Inferior parietal cortex (tissue), 1 donor: ENCODE results near the gene TRDMT1.
"Not testable (repeated sequence)": the region's sequence is repeated elsewhere in the genome, so short reads cannot be mapped to it uniquely, and the experiment has no call there.

Source experiments
- DNase-seq: peaks from one replicate; pipeline ENCODE4 v3.0.0-alpha.2; 2016; ENCODE audit errors: extremely low spot score

TRDMT1 gene

GRCh38 chr10:17134282-17134681 is 67.2 kb downstream of the TRDMT1 start:
- no peak for DNase-seq

GRCh38 chr10:17129741-17130140 is 71.7 kb downstream of the TRDMT1 start, which contains the start of gene CUBN:
CUBN (minus strand) TSS chr10:17129811; CDS start chr10:17129765, 46 bp downstream.
- DNase-seq = no peak

GRCh38 chr10:17128261-17128660 is 73.2 kb downstream of the TRDMT1 start:
- no peak for DNase-seq

GRCh38 chr10:17126327-17126726 is 75.1 kb downstream of the TRDMT1 start:
- DNase-seq = no peak

GRCh38 chr10:17125206-17125893 is 76.1 kb downstream of the TRDMT1 start:
- no peak for DNase-seq

- DNase-seq = no peak
Observed at GRCh38 chr10:17123961-17124360, 77.5 kb downstream of the TRDMT1 start.

GRCh38 chr10:17122726-17123661 is 78.5 kb downstream of the TRDMT1 start:
- DNase-seq = no peak

GRCh38 chr10:17122052-17122451 is 79.4 kb downstream of the TRDMT1 start:
- DNase-seq = no peak

- no peak for DNase-seq
Observed at GRCh38 chr10:17120694-17121093, 80.8 kb downstream of the TRDMT1 start.

- DNase-seq = no peak
Observed at GRCh38 chr10:17119845-17120244, 81.6 kb downstream of the TRDMT1 start.

GRCh38 chr10:17116193-17116592 is 85.3 kb downstream of the TRDMT1 start:
- DNase-seq = no peak

GRCh38 chr10:17115683-17116082 is 85.8 kb downstream of the TRDMT1 start:
- no peak for DNase-seq

GRCh38 chr10:17114878-17115444 is 86.5 kb downstream of the TRDMT1 start:
- DNase-seq = not testable (repeated sequence)

- no peak for DNase-seq
Observed at GRCh38 chr10:17113889-17114540, 87.5 kb downstream of the TRDMT1 start.

- no peak for DNase-seq
Observed at GRCh38 chr10:17113346-17113745, 88.1 kb downstream of the TRDMT1 start.

GRCh38 chr10:17112566-17112965 is 88.9 kb downstream of the TRDMT1 start:
- DNase-seq = no peak

- no peak for DNase-seq
Observed at GRCh38 chr10:17109475-17110207, 91.8 kb downstream of the TRDMT1 start.

- no peak for DNase-seq
Observed at GRCh38 chr10:17109046-17109445, 92.4 kb downstream of the TRDMT1 start.

GRCh38 chr10:17106991-17107390 is 94.5 kb downstream of the TRDMT1 start:
- DNase-seq = no peak

GRCh38 chr10:17101910-17102266 is 99.6 kb downstream of the TRDMT1 start:
- no peak for DNase-seq

- DNase-seq = no peak
Observed at GRCh38 chr10:17101257-17101909, 100.1 kb downstream of the TRDMT1 start.
